Stomach (tissue), 9 donors: ENCODE measurements around the gene SLC35C1. TPM values are rescaled to one million over a fixed set of nuclear protein-coding genes. Genes with fewer than 3 reads are reported as not detected.

Experiments
- DNase-seq, 2 donors: peaks; one replicate each; pipeline versions ENCODE4 v3.0.0 to v3.0.0-alpha.2; 2013 to 2019
- H3K27ac ChIP-seq, 5 donors: fragments of 200-600 bp in 4 of 5; sonication (generic) in 4 of 5; one replicate each; pipeline ENCODE4 v1.5.1; 2013 to 2019; ENCODE audit warnings: mild to moderate bottlenecking in 1 of 5, moderate library complexity in 1 of 5
- H3K27me3 ChIP-seq, 3 donors: fragments of 200-600 bp; sonication (generic); one replicate each; pipeline ENCODE4 v1.5.1; 2017 to 2019; ENCODE audit warnings: mixed run types in 1 of 3
- H3K36me3 ChIP-seq, 4 donors: fragments of 200-600 bp; sonication (generic); 1 replicate in 3 of 4; 2 replicates in 1 of 4; pipeline ENCODE4 v1.5.1; 2016 to 2019
- H3K4me1 ChIP-seq, 4 donors: fragments of 200-600 bp; sonication (generic); one replicate each; pipeline ENCODE4 v1.5.1; 2016 to 2019
- H3K4me3 ChIP-seq, 4 donors: fragments of 200-600 bp; sonication (generic) in 3 of 4; one replicate each; pipeline ENCODE4 v1.5.1; 2016 to 2019; ENCODE audit warnings: mild to moderate bottlenecking in 1 of 4
- H3K9me3 ChIP-seq, 4 donors: fragments of 200-600 bp; sonication (generic); one replicate each; pipeline ENCODE4 v1.5.1; 2016 to 2019
- EP300 ChIP-seq: sonication (generic); formaldehyde crosslinking; IDR thresholded peaks from one replicate; pipeline ENCODE4 v1.6.1; 2017; ENCODE audit warnings: antibody characterized with exemption
- POLR2A ChIP-seq, 4 donors: fragments of 450-650 bp; IDR thresholded peaks; one replicate each; pipeline ENCODE4 v1.6.1; 2016; ENCODE audit warnings: antibody characterized with exemption in 4 of 4, control low read depth in 2 of 4, mild to moderate bottlenecking in 1 of 4, moderate library complexity in 1 of 4
- POLR2AphosphoS5 ChIP-seq, 3 donors: sonication (generic); formaldehyde crosslinking; IDR thresholded peaks; one replicate each; pipeline ENCODE4 v1.6.1; 2016; ENCODE audit warnings: antibody characterized with exemption in 3 of 3
- WGBS, 5 donors: extraction: QIAGEN DNeasy Blood & Tissue Kit in 3 of 5; methylation state at CpG; one replicate each; pipeline versions ENCODE4 v1.1.5 to v1.1.7; 2013 to 2018; 5-methylcytosine and 5-hydroxymethylcytosine counted together
- intact Hi-C: fragments of 100-400 bp; cut with DNase I; formaldehyde crosslinking; loops from one replicate; pipeline ENCODE4 v1.15.1; 2023; ENCODE audit warnings: low total_unique reads
- polyA plus RNA-seq, 3 donors: library from polyadenylated mRNA; stranded (reverse); fragments of 200-250 nt; gene quantifications; one replicate each; pipeline ENCODE4 v1.2.3, GENCODE V29; 2013
- total RNA-seq, 5 donors: library from RNA; depleted of rRNA; stranded (reverse); fragments of >200 nt; gene quantifications; one replicate each; pipeline versions ENCODE4 v1.1.0 to v1.2.3, GENCODE V29; 2014 to 2016
- TF ChIP-seq, protein P1 (sequence below), 7 experiments: fragments of 450-650 bp in 4 of 7; fragments of 200-600 bp in 3 of 7; sonication (generic) in 3 of 7; IDR thresholded peaks; one replicate each; pipeline ENCODE4 v1.5.1; 2016 to 2019; ENCODE audit warnings: antibody characterized with exemption in 7 of 7, control low read depth in 2 of 7, mild to moderate bottlenecking in 1 of 7
- donor health status: healthy with polysubstance abuse.
- donor health status: Bipolar disorder and iron deficiency.
- donor health status: healthy.

The SLC35C1 gene
- total and polyA plus RNA-seq, 8 donors = 7.6 to 21.4 (median 9.4) TPM

DNA sequence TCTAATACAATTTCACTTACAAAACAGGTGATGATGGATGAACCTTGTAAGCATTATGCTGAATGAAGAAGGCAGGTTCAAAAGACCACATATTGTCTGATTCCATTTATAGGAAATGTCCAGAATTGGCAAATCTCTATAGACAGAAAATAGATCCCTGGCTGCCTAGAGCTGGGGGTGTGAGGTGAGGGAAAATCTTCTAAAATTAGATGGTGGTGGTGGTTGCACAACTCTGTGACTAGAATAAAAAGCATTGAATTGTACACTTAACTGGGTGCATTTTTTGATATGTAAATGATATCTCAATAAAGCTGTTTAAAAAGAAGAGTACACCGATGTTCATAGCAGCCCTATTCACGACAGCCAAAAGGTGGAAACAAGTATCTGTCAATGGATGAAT lies 25.6 kb downstream of the SLC35C1 start:
- Histone ChIP-seq H3K27me3 (peaks cover 0 to 20% (median 0%) of the 10 kb centered on the region in 3 donors), H3K36me3 (no peaks in the 10 kb centered on the region), H3K4me1 (peaks cover 0 to 5% (median 0%) of the 10 kb centered on the region in 4 donors), H3K9me3 (peaks cover 0 to 4% (median 2%) of the 10 kb centered on the region in 4 donors), H3K4me3 (no peak overlapping the region), H3K27ac (no peak overlapping the region)
- intact Hi-C loops = no loop called here
- WGBS, 5 donors = 86 to 94% (median 88%) methylated on average over 2 of the region's 2 CpGs
- no peak for DNase-seq
- no peak for TF ChIP-seq POLR2A (IDR thresholded peaks at IDR 0.05)
- TF ChIP-seq, protein P1, sequence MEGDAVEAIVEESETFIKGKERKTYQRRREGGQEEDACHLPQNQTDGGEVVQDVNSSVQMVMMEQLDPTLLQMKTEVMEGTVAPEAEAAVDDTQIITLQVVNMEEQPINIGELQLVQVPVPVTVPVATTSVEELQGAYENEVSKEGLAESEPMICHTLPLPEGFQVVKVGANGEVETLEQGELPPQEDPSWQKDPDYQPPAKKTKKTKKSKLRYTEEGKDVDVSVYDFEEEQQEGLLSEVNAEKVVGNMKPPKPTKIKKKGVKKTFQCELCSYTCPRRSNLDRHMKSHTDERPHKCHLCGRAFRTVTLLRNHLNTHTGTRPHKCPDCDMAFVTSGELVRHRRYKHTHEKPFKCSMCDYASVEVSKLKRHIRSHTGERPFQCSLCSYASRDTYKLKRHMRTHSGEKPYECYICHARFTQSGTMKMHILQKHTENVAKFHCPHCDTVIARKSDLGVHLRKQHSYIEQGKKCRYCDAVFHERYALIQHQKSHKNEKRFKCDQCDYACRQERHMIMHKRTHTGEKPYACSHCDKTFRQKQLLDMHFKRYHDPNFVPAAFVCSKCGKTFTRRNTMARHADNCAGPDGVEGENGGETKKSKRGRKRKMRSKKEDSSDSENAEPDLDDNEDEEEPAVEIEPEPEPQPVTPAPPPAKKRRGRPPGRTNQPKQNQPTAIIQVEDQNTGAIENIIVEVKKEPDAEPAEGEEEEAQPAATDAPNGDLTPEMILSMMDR (IDR thresholded peaks at IDR 0.05) = no peak
- no peak for TF ChIP-seq POLR2AphosphoS5 (IDR thresholded peaks at IDR 0.05)
- no peak for TF ChIP-seq EP300

DNA sequence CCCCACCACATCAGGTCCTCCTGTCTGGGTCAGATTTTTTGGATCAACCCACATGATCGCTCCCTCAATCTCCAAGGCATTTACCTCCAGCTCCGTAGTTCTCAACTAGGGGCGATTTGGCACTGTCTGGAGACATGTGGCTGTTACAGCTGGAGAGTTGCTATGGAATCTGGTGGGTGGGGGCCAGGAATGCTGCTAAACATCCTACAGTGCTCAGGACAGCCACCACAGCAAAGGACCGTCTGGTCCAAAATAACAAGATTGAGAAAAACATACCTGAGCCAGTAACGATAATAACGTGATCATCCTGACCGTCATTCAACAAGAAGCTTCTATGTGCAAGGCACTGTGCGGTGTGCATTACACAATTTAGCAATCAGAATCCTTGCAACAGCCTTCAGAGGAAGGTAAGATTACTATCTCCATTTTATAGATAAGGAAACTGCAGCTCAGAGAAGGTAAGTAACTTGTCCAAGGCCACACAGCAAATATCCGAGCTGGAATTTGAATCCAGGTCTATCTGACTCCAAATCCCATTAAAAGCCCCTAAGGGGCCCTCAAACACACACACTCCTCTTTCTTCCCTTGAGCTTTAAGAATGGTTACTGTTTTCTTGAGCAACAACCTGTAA lies 28.0 kb downstream of the SLC35C1 start:
- intact Hi-C loops = no loop called here
- WGBS, 5 donors = 81 to 86% (median 83%) methylated on average over 9 of the region's 9 CpGs
- Histone ChIP-seq H3K4me3 (no peak overlapping the region), H3K4me1 (peaks cover 0 to 5% (median 0%) of the 10 kb centered on the region in 4 donors), H3K27me3 (no peaks in the 10 kb centered on the region), H3K36me3 (no peaks in the 10 kb centered on the region), H3K27ac (no peak overlapping the region), H3K9me3 (no peaks in the 10 kb centered on the region)
- TF ChIP-seq EP300 (no peak), POLR2AphosphoS5 (IDR thresholded peaks at IDR 0.05) (no peak), POLR2A (IDR thresholded peaks at IDR 0.05) (no peak)
- TF ChIP-seq, protein P1 (IDR thresholded peaks at IDR 0.05) = no peak
- no peak for DNase-seq

DNA sequence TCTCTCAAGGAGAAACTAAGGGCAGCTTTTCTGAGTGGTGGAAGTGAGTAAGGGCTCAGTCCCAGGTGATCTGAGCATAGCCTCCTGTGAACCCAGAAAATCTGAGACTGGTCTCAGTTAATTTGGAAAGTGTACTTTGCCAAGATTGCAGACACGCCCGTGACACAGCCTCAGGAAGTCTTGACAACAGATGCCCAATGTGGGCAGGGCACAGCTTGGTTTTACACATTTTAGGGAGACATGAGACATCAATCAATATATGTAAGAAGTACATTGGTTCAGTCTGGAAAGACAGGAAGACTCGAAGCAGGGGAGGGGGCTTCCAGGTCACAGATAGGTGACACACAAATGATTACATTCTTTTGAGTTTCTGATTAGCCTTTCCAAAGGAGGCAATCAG lies 28.8 kb downstream of the SLC35C1 start:
- intact Hi-C loops = no loop called here
- H3K27ac ChIP-seq = no peak overlapping the region
- 43 to 71% (median 50%) methylated on average over 3 of the region's 3 CpGs for WGBS, 5 donors

DNA sequence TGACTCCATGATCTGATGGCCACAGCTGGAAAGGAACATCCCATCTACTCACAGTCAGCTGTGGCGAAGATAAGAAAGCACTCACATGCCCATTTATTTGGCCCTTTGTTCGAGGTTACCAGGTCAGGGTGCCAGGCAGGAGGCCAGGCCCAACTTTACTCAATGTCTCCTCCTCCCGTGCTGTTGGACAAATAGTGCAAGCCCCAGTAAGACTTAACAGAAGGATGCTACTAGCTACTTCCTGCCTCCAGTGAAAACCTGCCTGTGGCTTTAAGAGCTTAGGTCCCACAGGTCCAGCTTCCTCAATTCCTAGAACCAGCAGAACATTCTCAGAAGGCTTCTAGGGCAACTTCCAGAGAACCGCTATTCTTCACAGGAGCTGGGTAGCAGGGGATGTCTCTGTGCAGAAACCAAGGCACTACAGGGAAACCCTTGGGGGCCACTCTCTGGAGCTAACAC lies 29.4 kb downstream of the SLC35C1 start:
- no peak for TF ChIP-seq EP300
- TF ChIP-seq, protein P1 (IDR thresholded peaks at IDR 0.05) = no peak
- TF ChIP-seq POLR2AphosphoS5 (IDR thresholded peaks at IDR 0.05) = no peak
- no peak for TF ChIP-seq POLR2A (IDR thresholded peaks at IDR 0.05)
- H3K9me3 ChIP-seq = no peaks in the 10 kb centered on the region
- 23 to 42% (median 37%) methylated on average over 4 of the region's 4 CpGs for WGBS, 5 donors
- no peak overlapping the region for H3K4me3 ChIP-seq
- no peaks in the 10 kb centered on the region for H3K36me3 ChIP-seq
- H3K27me3 ChIP-seq = no peaks in the 10 kb centered on the region
- H3K4me1 ChIP-seq = peaks cover 0 to 5% (median 0%) of the 10 kb centered on the region in 4 donors
- peak in 1 of 2 donors; percentile 47 for DNase-seq
- intact Hi-C loops = no loop called here
- no peak overlapping the region for H3K27ac ChIP-seq

More for the DNA sequence above, 28.8 kb downstream of the SLC35C1 start:
- Histone ChIP-seq H3K4me1 (peaks cover 0 to 5% (median 0%) of the 10 kb centered on the region in 4 donors), H3K4me3 (no peak overlapping the region), H3K36me3 (no peaks in the 10 kb centered on the region), H3K9me3 (no peaks in the 10 kb centered on the region), H3K27me3 (no peaks in the 10 kb centered on the region)
- no peak for DNase-seq
- TF ChIP-seq EP300 (no peak), POLR2A (IDR thresholded peaks at IDR 0.05) (no peak), POLR2AphosphoS5 (IDR thresholded peaks at IDR 0.05) (no peak)
- TF ChIP-seq, protein P1 (IDR thresholded peaks at IDR 0.05) = no peak
